Activated CD4-positive, alpha-beta T cell treated with anti-CD3 and anti-CD28 coated beads for 36 hours (primary cell): ENCODE results near the gene SREBF1. TPM values are rescaled to one million over a fixed set of nuclear protein-coding genes. Genes with fewer than 3 reads are reported as not detected.

Source experiments
- ATAC-seq: fragments of 200-7000 bp; cut with Tn5 transposase; one replicate; pipeline ENCODE4 v1.10.0; 2021; ENCODE audit warnings: mild to moderate bottlenecking, moderate library complexity
- CTCF ChIA-PET: fragments of 350-600 bp; sonication (Branson Sonifier 250); formaldehyde crosslinking; loops from one replicate; lab custom pipeline; 2021; ENCODE audit warnings: antibody characterized with exemption; lab: Charles Lee
- POLR2A ChIA-PET: fragments of 350-600 bp; sonication (Branson Sonifier 250); formaldehyde crosslinking; loops from one replicate; lab custom pipeline; 2021; ENCODE audit warnings: antibody characterized with exemption, inconsistent platforms; lab: Charles Lee
- DNase-seq: peaks from one replicate; pipeline ENCODE4 v3.0.0-alpha.2; 2020
- H3K27ac Mint-ChIP-seq: one replicate; pipeline ENCODE4 v1.8.0; 2021; ENCODE audit warnings: mixed read lengths
- H3K27me3 Mint-ChIP-seq: one replicate; pipeline ENCODE4 v1.8.0; 2021; ENCODE audit warnings: mixed read lengths
- H3K36me3 Mint-ChIP-seq: one replicate; pipeline ENCODE4 v1.8.0; 2021; ENCODE audit warnings: low read depth, mixed read lengths
- H3K4me1 Mint-ChIP-seq: one replicate; pipeline ENCODE4 v1.8.0; 2021; ENCODE audit warnings: mixed read lengths
- H3K4me3 Mint-ChIP-seq: one replicate; pipeline ENCODE4 v1.8.0; 2021; ENCODE audit warnings: mild to moderate bottlenecking, moderate library complexity, mixed read lengths
- H3K9me3 Mint-ChIP-seq: one replicate; pipeline ENCODE4 v1.8.0; 2021; ENCODE audit warnings: low read depth, mixed read lengths
- intact Hi-C, 2 experiments: fragments of 100-400 bp; cut with DNase I in 1 of 2; cut with micrococcal nuclease in 1 of 2; formaldehyde crosslinking; loops; one replicate each; pipeline versions ENCODE4 v1.14.2 to v1.15.1; 2022 to 2024; cut with DNase I, micrococcal nuclease
- total RNA-seq, 2 experiments: library from RNA; stranded (reverse); gene quantifications; one replicate each; pipeline ENCODE4 v1.2.3, GENCODE V29; 2021

Gene SREBF1
- total RNA-seq, 2 experiments from 2014 or later = 87.6 to 97.2 TPM

GRCh38 chr17:17847118-17847689 is 10.4 kb upstream of the SREBF1 start:
- ChIA-PET POLR2A (interaction anchor here (0.7 to 3.4 kb wide), 3 partner anchors 9 to 11 kb away, joined by 3 to 25 read pairs (median 9); partner anchors contain the start of gene SREBF1), CTCF (interaction anchor here (0.7 to 2.7 kb wide), 3 partner anchors 11 to 167 kb away, joined by 3 to 10 read pairs (median 5); no protein-coding TSS in a partner anchor)
- peaks cover 6% of the 10 kb centered on the region for H3K36me3 Mint-ChIP-seq
- ATAC-seq (no peak), DNase-seq (no peak)
- H3K4me1 Mint-ChIP-seq = peaks cover 49% of the 10 kb centered on the region
- peak overlapping the region; percentile 43 for H3K27ac Mint-ChIP-seq
- H3K27me3 Mint-ChIP-seq = no peaks in the 10 kb centered on the region
- no peaks in the 10 kb centered on the region for H3K9me3 Mint-ChIP-seq
- H3K4me3 Mint-ChIP-seq = no peak overlapping the region
- intact Hi-C loops = no loop called here

- intact Hi-C loops = no loop called here
- ATAC-seq (no peak), DNase-seq (no peak)
- Mint-ChIP-seq H3K27me3 (no peaks in the 10 kb centered on the region), H3K9me3 (no peaks in the 10 kb centered on the region), H3K36me3 (peaks cover 1% of the 10 kb centered on the region), H3K4me1 (peaks cover 44% of the 10 kb centered on the region), H3K27ac (peak overlapping the region; percentile 43), H3K4me3 (no peak overlapping the region)
- ChIA-PET CTCF (no interaction called here), POLR2A (interaction anchor here (1.2 to 1.7 kb wide), 2 partner anchors 9 to 10 kb away, joined by 4 to 9 read pairs; partner anchors contain the start of gene SREBF1)
These were observed 9.9 kb upstream of the SREBF1 start for GRCh38 chr17:17846645-17847044.

- H3K27ac Mint-ChIP-seq = peak overlapping the region; percentile 59
- H3K27me3 Mint-ChIP-seq = no peaks in the 10 kb centered on the region
- no peak overlapping the region for H3K4me3 Mint-ChIP-seq
- ChIA-PET POLR2A (interaction anchor here (1.2 to 1.7 kb wide), 2 partner anchors 8 to 10 kb away, joined by 4 to 9 read pairs; partner anchors contain the start of gene SREBF1), CTCF (interaction anchor here (0.6 to 0.8 kb wide), 3 partner anchors 14 to 1868 kb away, joined by 3 read pairs; no protein-coding TSS in a partner anchor)
- H3K9me3 Mint-ChIP-seq = no peaks in the 10 kb centered on the region
- intact Hi-C loops = no loop called here
- no peak for ATAC-seq
- no peaks in the 10 kb centered on the region for H3K36me3 Mint-ChIP-seq
- peaks cover 41% of the 10 kb centered on the region for H3K4me1 Mint-ChIP-seq
- DNase-seq = no peak
These were observed 9.2 kb upstream of the SREBF1 start for GRCh38 chr17:17846003-17846402.

- intact Hi-C loops = no loop called here
- no peaks in the 10 kb centered on the region for H3K9me3 Mint-ChIP-seq
- POLR2A ChIA-PET = interaction anchor here (1.2 to 1.7 kb wide), 2 partner anchors 8 to 9 kb away, joined by 4 to 9 read pairs; partner anchors contain the start of gene SREBF1
- no peak overlapping the region for H3K4me3 Mint-ChIP-seq
- DNase-seq (no peak), ATAC-seq (no peak)
- CTCF ChIA-PET = interaction anchor here (0.6 to 0.8 kb wide), 3 partner anchors 15 to 1869 kb away, joined by 3 read pairs; no protein-coding TSS in a partner anchor
- peaks cover 37% of the 10 kb centered on the region for H3K4me1 Mint-ChIP-seq
- no peaks in the 10 kb centered on the region for H3K27me3 Mint-ChIP-seq
- H3K27ac Mint-ChIP-seq = no peak overlapping the region
- no peaks in the 10 kb centered on the region for H3K36me3 Mint-ChIP-seq
These were observed 8.4 kb upstream of the SREBF1 start for GRCh38 chr17:17845046-17845775.

GRCh38 chr17:17844500-17844899 is 7.7 kb upstream of the SREBF1 start:
- ChIA-PET POLR2A (no interaction called here), CTCF (no interaction called here)
- ATAC-seq (no peak), DNase-seq (no peak)
- Mint-ChIP-seq H3K27me3 (no peaks in the 10 kb centered on the region), H3K9me3 (no peaks in the 10 kb centered on the region), H3K36me3 (no peaks in the 10 kb centered on the region), H3K27ac (no peak overlapping the region), H3K4me3 (no peak overlapping the region), H3K4me1 (peaks cover 33% of the 10 kb centered on the region)
- intact Hi-C loops = no loop called here

- Mint-ChIP-seq H3K27me3 (no peaks in the 10 kb centered on the region), H3K36me3 (no peaks in the 10 kb centered on the region), H3K4me3 (no peak overlapping the region), H3K27ac (no peak overlapping the region), H3K9me3 (no peaks in the 10 kb centered on the region), H3K4me1 (peaks cover 33% of the 10 kb centered on the region)
- ATAC-seq = no peak
- ChIA-PET CTCF (no interaction called here), POLR2A (no interaction called here)
- intact Hi-C loops = no loop called here
- no peak for DNase-seq
These were observed 7.3 kb upstream of the SREBF1 start for GRCh38 chr17:17844079-17844478.

GRCh38 chr17:17843096-17843495 is 6.3 kb upstream of the SREBF1 start:
- H3K36me3 Mint-ChIP-seq = no peaks in the 10 kb centered on the region
- intact Hi-C loops = no loop called here
- H3K27me3 Mint-ChIP-seq = no peaks in the 10 kb centered on the region
- POLR2A ChIA-PET = no interaction called here
- CTCF ChIA-PET = interaction anchor here (0.6 kb wide), 1 partner anchor 39 kb away, joined by 4 read pairs; no protein-coding TSS in a partner anchor
- peak overlapping the region; percentile 26 for H3K27ac Mint-ChIP-seq
- DNase-seq (no peak), ATAC-seq (no peak)
- peaks cover 33% of the 10 kb centered on the region for H3K4me1 Mint-ChIP-seq
- H3K9me3 Mint-ChIP-seq = no peaks in the 10 kb centered on the region
- H3K4me3 Mint-ChIP-seq = no peak overlapping the region

- H3K4me1 Mint-ChIP-seq = peaks cover 34% of the 10 kb centered on the region
- H3K27ac Mint-ChIP-seq = no peak overlapping the region
- no peaks in the 10 kb centered on the region for H3K27me3 Mint-ChIP-seq
- H3K4me3 Mint-ChIP-seq = no peak overlapping the region
- peaks cover under 1% of the 10 kb centered on the region for H3K36me3 Mint-ChIP-seq
- no peaks in the 10 kb centered on the region for H3K9me3 Mint-ChIP-seq
- ChIA-PET CTCF (interaction anchor here (0.6 to 0.9 kb wide), 3 partner anchors 30 to 49 kb away, joined by 3 to 4 read pairs (median 3); no protein-coding TSS in a partner anchor), POLR2A (interaction anchor here (1.1 kb wide), 1 partner anchor 15 kb away, joined by 4 read pairs; no protein-coding TSS in a partner anchor)
- DNase-seq (no peak), ATAC-seq (no peak)
- intact Hi-C loops = no loop called here
These were observed 5.5 kb upstream of the SREBF1 start for GRCh38 chr17:17842111-17842876.

GRCh38 chr17:17841601-17842025 is 4.8 kb upstream of the SREBF1 start:
- Mint-ChIP-seq H3K4me1 (peaks cover 37% of the 10 kb centered on the region), H3K9me3 (no peaks in the 10 kb centered on the region), H3K27me3 (no peaks in the 10 kb centered on the region), H3K27ac (peak overlapping the region; percentile 83), H3K36me3 (peaks cover 1% of the 10 kb centered on the region), H3K4me3 (no peak overlapping the region)
- intact Hi-C loops = no loop called here
- ATAC-seq = no peak
- ChIA-PET CTCF (interaction anchor here (0.9 to 1.1 kb wide), 3 partner anchors 8 to 29 kb away, joined by 3 to 5 read pairs (median 3); no protein-coding TSS in a partner anchor), POLR2A (interaction anchor here (1.1 to 1.3 kb wide), 3 partner anchors 8 to 15 kb away, joined by 4 to 13 read pairs (median 4); no protein-coding TSS in a partner anchor)
- no peak for DNase-seq

- ATAC-seq (no peak), DNase-seq (peak; percentile 41)
- Mint-ChIP-seq H3K27ac (peak overlapping the region; percentile 83), H3K4me3 (peak overlapping the region; percentile 64), H3K27me3 (no peaks in the 10 kb centered on the region), H3K36me3 (peaks cover 3% of the 10 kb centered on the region), H3K4me1 (peaks cover 38% of the 10 kb centered on the region), H3K9me3 (no peaks in the 10 kb centered on the region)
- CTCF ChIA-PET = interaction anchor here (0.5 to 1.1 kb wide), 7 partner anchors 9 to 119 kb away, joined by 3 to 5 read pairs (median 3); no protein-coding TSS in a partner anchor
- POLR2A ChIA-PET = interaction anchor here (1.1 to 1.3 kb wide), 3 partner anchors 9 to 14 kb away, joined by 4 to 13 read pairs (median 4); no protein-coding TSS in a partner anchor
- intact Hi-C loops = loop anchor here in 1 of 2 experiments (1.0 kb wide), 1 partner anchor 8 kb away; no protein-coding TSS in a partner anchor
These were observed 4.2 kb upstream of the SREBF1 start for GRCh38 chr17:17840751-17841591.
